Activated naive CD8-positive, alpha-beta T cell treated with anti-CD3 and anti-CD28 coated beads for 36 hours (primary cell): ENCODE results near the gene GULP1. TPM values are rescaled to one million over a fixed set of nuclear protein-coding genes. Genes with fewer than 3 reads are reported as not detected.

ENCODE experiments used
- DNase-seq: peaks from one replicate; pipeline ENCODE4 v3.0.0; 2021
- H3K27ac Mint-ChIP-seq: one replicate; pipeline ENCODE4 v1.8.0; 2022; ENCODE audit warnings: mild to moderate bottlenecking, moderate library complexity, mixed read lengths
- H3K27me3 Mint-ChIP-seq: one replicate; pipeline ENCODE4 v1.8.0; 2022; ENCODE audit warnings: mild to moderate bottlenecking, mixed read lengths
- H3K36me3 Mint-ChIP-seq: one replicate; pipeline ENCODE4 v1.8.0; 2021; ENCODE audit warnings: mild to moderate bottlenecking, mixed read lengths
- H3K4me1 Mint-ChIP-seq: one replicate; pipeline ENCODE4 v1.8.0; 2021; ENCODE audit warnings: mixed read lengths
- H3K4me3 Mint-ChIP-seq: one replicate; pipeline ENCODE4 v1.8.0; 2022; ENCODE audit warnings: mild to moderate bottlenecking, moderate library complexity, mixed read lengths
- H3K9me3 Mint-ChIP-seq: one replicate; pipeline ENCODE4 v1.8.0; 2022; ENCODE audit warnings: mixed read lengths
- total RNA-seq, 2 experiments: library from RNA; stranded (reverse); gene quantifications; one replicate each; pipeline ENCODE4 v1.2.3, GENCODE V29; 2021

GULP1 gene
- total RNA-seq, 2 experiments from 2014 or later = not detected

- H3K36me3 Mint-ChIP-seq = no peaks in the 10 kb centered on the region
- no peak overlapping the region for H3K27ac Mint-ChIP-seq
Observed at GRCh38 chr2:188570370-188570769, 278.7 kb downstream of the GULP1 start.

GRCh38 chr2:188571543-188572303 lies 280.0 kb downstream of the GULP1 start:
- no peak for DNase-seq
- Mint-ChIP-seq H3K9me3 (no peaks in the 10 kb centered on the region), H3K4me1 (no peaks in the 10 kb centered on the region), H3K36me3 (no peaks in the 10 kb centered on the region), H3K4me3 (no peak overlapping the region), H3K27me3 (no peaks in the 10 kb centered on the region), H3K27ac (no peak overlapping the region)

More at GRCh38 chr2:188570370-188570769, 278.7 kb downstream of the GULP1 start:
- no peak overlapping the region for H3K4me3 Mint-ChIP-seq
- no peaks in the 10 kb centered on the region for H3K27me3 Mint-ChIP-seq
- H3K4me1 Mint-ChIP-seq = no peaks in the 10 kb centered on the region
- no peak for DNase-seq
- no peaks in the 10 kb centered on the region for H3K9me3 Mint-ChIP-seq

- H3K36me3 Mint-ChIP-seq = no peaks in the 10 kb centered on the region
- H3K4me1 Mint-ChIP-seq = no peaks in the 10 kb centered on the region
- H3K27me3 Mint-ChIP-seq = no peaks in the 10 kb centered on the region
- no peak overlapping the region for H3K4me3 Mint-ChIP-seq
- no peak for DNase-seq
- no peaks in the 10 kb centered on the region for H3K9me3 Mint-ChIP-seq
- H3K27ac Mint-ChIP-seq = no peak overlapping the region
Observed at GRCh38 chr2:188572592-188572991, 280.9 kb downstream of the GULP1 start.

- H3K27ac Mint-ChIP-seq = no peak overlapping the region
Observed at GRCh38 chr2:188573453-188573852, 281.8 kb downstream of the GULP1 start.

GRCh38 chr2:188576006-188576405 lies 284.3 kb downstream of the GULP1 start:
- no peak for DNase-seq
- Mint-ChIP-seq H3K9me3 (no peaks in the 10 kb centered on the region), H3K27me3 (no peaks in the 10 kb centered on the region), H3K36me3 (no peaks in the 10 kb centered on the region), H3K27ac (no peak overlapping the region), H3K4me3 (no peak overlapping the region), H3K4me1 (no peaks in the 10 kb centered on the region)

More at GRCh38 chr2:188573453-188573852, 281.8 kb downstream of the GULP1 start:
- no peaks in the 10 kb centered on the region for H3K36me3 Mint-ChIP-seq
- H3K4me1 Mint-ChIP-seq = no peaks in the 10 kb centered on the region
- no peak for DNase-seq
- H3K9me3 Mint-ChIP-seq = no peaks in the 10 kb centered on the region
- H3K4me3 Mint-ChIP-seq = no peak overlapping the region
- H3K27me3 Mint-ChIP-seq = no peaks in the 10 kb centered on the region

GRCh38 chr2:188576651-188577050 lies 285.0 kb downstream of the GULP1 start:
- H3K27me3 Mint-ChIP-seq = no peaks in the 10 kb centered on the region
- no peak overlapping the region for H3K27ac Mint-ChIP-seq
- DNase-seq = no peak
- no peaks in the 10 kb centered on the region for H3K36me3 Mint-ChIP-seq
- H3K4me3 Mint-ChIP-seq = no peak overlapping the region
- no peaks in the 10 kb centered on the region for H3K4me1 Mint-ChIP-seq
- no peaks in the 10 kb centered on the region for H3K9me3 Mint-ChIP-seq

- H3K9me3 Mint-ChIP-seq = no peaks in the 10 kb centered on the region
Observed at GRCh38 chr2:188577231-188577630, 285.6 kb downstream of the GULP1 start.

GRCh38 chr2:188580738-188581137 lies 289.1 kb downstream of the GULP1 start:
- Mint-ChIP-seq H3K27me3 (no peaks in the 10 kb centered on the region), H3K4me1 (no peaks in the 10 kb centered on the region), H3K27ac (no peak overlapping the region), H3K9me3 (no peaks in the 10 kb centered on the region), H3K4me3 (no peak overlapping the region), H3K36me3 (no peaks in the 10 kb centered on the region)
- DNase-seq = no peak

More at GRCh38 chr2:188577231-188577630, 285.6 kb downstream of the GULP1 start:
- no peak overlapping the region for H3K27ac Mint-ChIP-seq
- no peaks in the 10 kb centered on the region for H3K36me3 Mint-ChIP-seq
- H3K27me3 Mint-ChIP-seq = no peaks in the 10 kb centered on the region
- H3K4me3 Mint-ChIP-seq = no peak overlapping the region
- H3K4me1 Mint-ChIP-seq = no peaks in the 10 kb centered on the region
- DNase-seq = no peak

- Mint-ChIP-seq H3K36me3 (no peaks in the 10 kb centered on the region), H3K4me1 (no peaks in the 10 kb centered on the region), H3K27me3 (no peaks in the 10 kb centered on the region), H3K4me3 (no peak overlapping the region), H3K27ac (no peak overlapping the region), H3K9me3 (no peaks in the 10 kb centered on the region)
- DNase-seq = no peak
Observed at GRCh38 chr2:188582211-188582610, 290.5 kb downstream of the GULP1 start.

- Mint-ChIP-seq H3K36me3 (no peaks in the 10 kb centered on the region), H3K27me3 (no peaks in the 10 kb centered on the region), H3K4me3 (no peak overlapping the region), H3K4me1 (no peaks in the 10 kb centered on the region), H3K9me3 (no peaks in the 10 kb centered on the region), H3K27ac (no peak overlapping the region)
- no peak for DNase-seq
Observed at GRCh38 chr2:188588235-188588634, 296.6 kb downstream of the GULP1 start.

GRCh38 chr2:188596054-188596453 lies 304.4 kb downstream of the GULP1 start:
- Mint-ChIP-seq H3K9me3 (no peaks in the 10 kb centered on the region), H3K36me3 (no peaks in the 10 kb centered on the region), H3K27ac (no peak overlapping the region), H3K27me3 (no peaks in the 10 kb centered on the region), H3K4me3 (no peak overlapping the region), H3K4me1 (no peaks in the 10 kb centered on the region)
- DNase-seq = no peak

- Mint-ChIP-seq H3K4me3 (no peak overlapping the region), H3K27me3 (no peaks in the 10 kb centered on the region), H3K4me1 (no peaks in the 10 kb centered on the region), H3K9me3 (no peaks in the 10 kb centered on the region), H3K36me3 (no peaks in the 10 kb centered on the region), H3K27ac (no peak overlapping the region)
- DNase-seq = no peak
Observed at GRCh38 chr2:188598551-188598950, 306.9 kb downstream of the GULP1 start.

- H3K27me3 Mint-ChIP-seq = no peaks in the 10 kb centered on the region
- no peak overlapping the region for H3K4me3 Mint-ChIP-seq
- no peaks in the 10 kb centered on the region for H3K4me1 Mint-ChIP-seq
- no peaks in the 10 kb centered on the region for H3K9me3 Mint-ChIP-seq
- DNase-seq = no peak
- no peak overlapping the region for H3K27ac Mint-ChIP-seq
- no peaks in the 10 kb centered on the region for H3K36me3 Mint-ChIP-seq
Observed at GRCh38 chr2:188599140-188599539, 307.5 kb downstream of the GULP1 start.

- no peak for DNase-seq
- Mint-ChIP-seq H3K4me1 (no peaks in the 10 kb centered on the region), H3K9me3 (no peaks in the 10 kb centered on the region), H3K27me3 (no peaks in the 10 kb centered on the region), H3K36me3 (no peaks in the 10 kb centered on the region), H3K4me3 (no peak overlapping the region), H3K27ac (no peak overlapping the region)
Observed at GRCh38 chr2:188600536-188601210, 309.0 kb downstream of the GULP1 start.

- no peak overlapping the region for H3K27ac Mint-ChIP-seq
Observed at GRCh38 chr2:188601391-188601790, 309.7 kb downstream of the GULP1 start.

GRCh38 chr2:188601927-188602326 lies 310.3 kb downstream of the GULP1 start:
- Mint-ChIP-seq H3K4me3 (no peak overlapping the region), H3K27ac (no peak overlapping the region)

More at GRCh38 chr2:188601391-188601790, 309.7 kb downstream of the GULP1 start:
- Mint-ChIP-seq H3K4me1 (no peaks in the 10 kb centered on the region), H3K36me3 (no peaks in the 10 kb centered on the region), H3K27me3 (no peaks in the 10 kb centered on the region), H3K4me3 (no peak overlapping the region), H3K9me3 (no peaks in the 10 kb centered on the region)
- DNase-seq = no peak

More at GRCh38 chr2:188601927-188602326, 310.3 kb downstream of the GULP1 start:
- Mint-ChIP-seq H3K4me1 (no peaks in the 10 kb centered on the region), H3K27me3 (no peaks in the 10 kb centered on the region), H3K36me3 (no peaks in the 10 kb centered on the region), H3K9me3 (no peaks in the 10 kb centered on the region)
- DNase-seq = no peak
